HG02759 (cell line): Measurements from ENCODE around the gene HS3ST3B1.

ENCODE experiments used
- ATAC-seq: cut with Tn5 transposase; IDR thresholded peaks from one replicate; pipeline ENCODE4 v1.9.1; 2021; ENCODE audit warnings: mild to moderate bottlenecking, moderate library complexity; ENCODE audit not compliant: unreplicated experiment

HS3ST3B1 gene

GRCh38 chr17:14300575-14301278 lies at the start of gene HS3ST3B1:
Gene HS3ST3B1, plus strand, starts transcription at chr17:14301081. Its CDS starts 438 bp downstream, at chr17:14301519.
- peak; percentile 84 for ATAC-seq

- ATAC-seq: no peak
Observed at GRCh38 chr17:14261406-14261805, 39.5 kb upstream of the HS3ST3B1 start.

- ATAC-seq: no peak
Observed at GRCh38 chr17:14268264-14268663, 32.6 kb upstream of the HS3ST3B1 start.

GRCh38 chr17:14269473-14269872 lies 31.4 kb upstream of the HS3ST3B1 start:
- no peak for ATAC-seq

GRCh38 chr17:14270508-14270907 lies 30.4 kb upstream of the HS3ST3B1 start:
- ATAC-seq: no peak

- ATAC-seq: no peak
Observed at GRCh38 chr17:14276535-14277250, 24.2 kb upstream of the HS3ST3B1 start.

- no peak for ATAC-seq
Observed at GRCh38 chr17:14281530-14281929, 19.4 kb upstream of the HS3ST3B1 start.

- no peak for ATAC-seq
Observed at GRCh38 chr17:14282726-14283125, 18.2 kb upstream of the HS3ST3B1 start.

GRCh38 chr17:14289162-14289561 lies 11.7 kb upstream of the HS3ST3B1 start:
- no peak for ATAC-seq

GRCh38 chr17:14294876-14295275 lies 6.0 kb upstream of the HS3ST3B1 start:
- ATAC-seq: no peak

GRCh38 chr17:14295676-14296075 lies 5.2 kb upstream of the HS3ST3B1 start:
- ATAC-seq: no peak

GRCh38 chr17:14296166-14296910 lies 4.5 kb upstream of the HS3ST3B1 start:
- ATAC-seq: no peak

GRCh38 chr17:14297161-14297851 lies 3.6 kb upstream of the HS3ST3B1 start:
- no peak for ATAC-seq

GRCh38 chr17:14298221-14298946 lies 2.5 kb upstream of the HS3ST3B1 start:
- no peak for ATAC-seq

- no peak for ATAC-seq
Observed at GRCh38 chr17:14298947-14299279, 2.0 kb upstream of the HS3ST3B1 start.

- no peak for ATAC-seq
Observed at GRCh38 chr17:14299280-14300141, 1.4 kb upstream of the HS3ST3B1 start.

- peak; percentile 10 for ATAC-seq
Observed at GRCh38 chr17:14301279-14302090, 604 bp downstream of the HS3ST3B1 start.

- ATAC-seq: no peak
Observed at GRCh38 chr17:14302091-14302430, 1.2 kb downstream of the HS3ST3B1 start.
